Activated CD8-positive, alpha-beta memory T cell treated with anti-CD3 and anti-CD28 coated beads for 24 hours (primary cell): Measurements from ENCODE around the gene PCSK5.
"Not testable (repeated sequence)": the region's sequence is repeated elsewhere in the genome, so short reads cannot be mapped to it uniquely, and the experiment has no call there.

Experiments used
- DNase-seq: peaks from one replicate; pipeline ENCODE4 v3.0.0-alpha.2; 2020

The PCSK5 gene

GRCh38 chr9:75890472-75891276 is at the start of gene PCSK5:
PCSK5 (plus strand) TSS chr9:75890673; CDS start chr9:75891182, 509 bp downstream.
- DNase-seq = peak; percentile 90

DNA sequence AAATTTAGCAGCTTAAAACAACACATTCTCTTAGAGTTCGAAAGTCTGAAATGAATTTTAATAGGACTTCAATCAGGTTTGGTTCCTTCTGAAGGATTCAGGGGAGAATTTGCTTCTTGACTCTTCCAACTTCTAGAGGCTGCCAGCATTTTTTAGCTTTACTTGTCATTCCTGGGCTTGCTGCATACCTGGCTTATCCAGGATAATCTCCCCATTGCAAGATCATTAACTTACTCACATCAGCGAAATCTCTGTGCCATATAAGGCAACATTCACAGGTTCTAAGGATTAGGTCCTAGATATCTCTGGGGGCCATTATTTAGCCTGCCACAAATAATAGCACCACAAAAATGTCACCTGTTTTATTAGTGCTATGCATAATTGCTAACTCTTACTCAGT is 46.2 kb upstream of the PCSK5 start:
- no peak for DNase-seq

DNA sequence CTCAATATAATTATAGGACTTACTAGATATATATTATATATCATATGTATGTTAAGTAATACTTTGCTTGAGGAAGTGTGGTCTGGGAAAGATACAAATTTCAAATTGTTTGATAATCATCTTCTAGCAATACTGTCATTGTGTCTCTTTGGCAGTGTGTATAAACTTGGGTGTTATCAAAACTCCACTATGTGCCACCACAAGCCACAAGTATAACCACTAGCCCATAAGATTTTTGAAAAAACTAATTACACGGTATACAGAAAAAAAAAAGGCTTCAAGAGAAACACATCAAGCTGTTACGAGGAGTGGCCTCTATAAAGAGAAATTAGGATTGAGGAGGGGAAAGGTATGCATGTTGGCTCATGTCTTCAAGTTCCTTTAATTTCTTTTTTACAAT is 44.7 kb upstream of the PCSK5 start:
- no peak for DNase-seq

DNA sequence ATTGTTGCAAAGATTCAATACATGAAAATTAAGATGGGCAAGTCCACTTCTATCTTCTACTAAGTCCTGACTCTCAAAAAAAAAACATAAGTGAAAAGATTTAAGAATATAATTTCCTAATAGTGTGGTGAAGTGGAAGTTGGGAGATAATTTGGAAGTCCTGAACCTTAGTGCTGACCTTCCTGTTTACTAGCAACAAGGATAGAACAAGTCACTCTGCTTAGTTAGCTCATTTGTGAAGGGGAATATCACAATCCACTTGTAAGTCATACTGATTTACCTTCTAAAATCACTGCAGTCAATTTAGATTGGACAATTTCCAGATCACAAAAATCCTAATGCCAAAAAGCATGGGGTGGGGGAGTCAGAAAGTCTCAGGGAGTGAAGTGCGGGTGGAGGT is 43.4 kb upstream of the PCSK5 start:
- DNase-seq = no peak

- DNase-seq = no peak
Observed at GRCh38 chr9:75850459-75851200, 39.8 kb upstream of the PCSK5 start.

- DNase-seq = no peak
Observed at GRCh38 chr9:75851917-75852316, 38.6 kb upstream of the PCSK5 start.

DNA sequence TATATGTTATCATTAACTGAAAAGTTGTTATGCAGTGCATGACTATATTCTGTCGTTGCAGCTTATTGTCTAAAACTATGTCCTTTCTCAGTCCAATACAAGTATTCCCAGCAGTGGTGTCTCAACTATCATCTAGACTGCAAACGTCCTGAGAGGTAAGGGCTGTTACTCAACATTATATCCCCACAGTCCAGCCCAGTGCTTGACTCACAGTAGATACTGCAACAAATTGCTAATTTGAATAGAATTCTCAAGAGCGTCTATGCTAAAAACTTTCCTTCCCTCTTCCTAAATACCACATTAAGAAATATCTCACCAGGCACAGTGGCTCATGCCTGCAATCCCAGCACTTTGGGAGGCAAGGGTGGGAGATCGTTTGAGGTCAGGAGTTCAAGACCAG is 37.7 kb upstream of the PCSK5 start:
- DNase-seq = no peak

- DNase-seq = no peak
Observed at GRCh38 chr9:75855509-75855908, 35.0 kb upstream of the PCSK5 start.

- DNase-seq = no peak
Observed at GRCh38 chr9:75858497-75859092, 31.9 kb upstream of the PCSK5 start.

DNA sequence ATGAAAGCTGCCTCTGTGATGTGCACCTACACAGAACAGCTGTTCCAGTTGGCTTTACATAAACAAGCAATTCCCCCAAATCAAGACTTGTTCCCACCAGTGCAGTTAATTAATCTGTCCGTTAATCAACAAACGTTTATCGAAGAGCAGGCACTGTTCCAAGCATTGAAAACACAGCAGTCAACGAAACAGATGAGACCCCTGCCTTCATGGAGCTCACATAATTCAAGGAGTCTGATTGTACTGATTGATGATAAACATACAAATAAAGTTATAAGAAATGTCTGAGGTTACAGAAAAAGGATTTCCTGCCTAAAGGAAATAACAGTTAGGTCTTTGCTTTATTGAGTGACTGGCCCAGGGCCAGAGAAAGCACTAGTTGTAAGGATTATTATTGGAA is 26.2 kb upstream of the PCSK5 start:
- DNase-seq = no peak

GRCh38 chr9:75866273-75866871 is 24.1 kb upstream of the PCSK5 start:
- no peak for DNase-seq

GRCh38 chr9:75868526-75868925 is 21.9 kb upstream of the PCSK5 start:
- DNase-seq = not testable (repeated sequence)

DNA sequence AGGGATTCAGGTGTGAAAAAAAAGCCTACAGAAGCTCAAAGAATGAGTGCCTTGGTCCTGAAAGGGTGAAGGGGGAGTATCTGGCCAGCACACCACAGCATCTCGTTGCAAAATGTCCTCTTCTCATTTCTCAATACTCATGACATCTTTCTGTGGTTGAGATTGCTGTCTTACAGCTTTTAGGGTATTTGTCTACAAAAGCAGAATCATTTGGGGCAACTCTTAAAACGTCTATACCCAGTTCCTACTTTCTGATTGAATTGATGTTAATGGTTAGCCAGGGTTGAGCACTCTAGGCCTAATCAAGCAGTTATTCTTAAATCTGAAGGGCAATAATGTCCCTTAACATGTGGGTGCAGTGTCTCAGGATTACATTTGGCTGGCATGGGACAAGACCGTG is 21.2 kb upstream of the PCSK5 start:
- no peak for DNase-seq

- DNase-seq = no peak
Observed at GRCh38 chr9:75870450-75870849, 20.0 kb upstream of the PCSK5 start.

DNA sequence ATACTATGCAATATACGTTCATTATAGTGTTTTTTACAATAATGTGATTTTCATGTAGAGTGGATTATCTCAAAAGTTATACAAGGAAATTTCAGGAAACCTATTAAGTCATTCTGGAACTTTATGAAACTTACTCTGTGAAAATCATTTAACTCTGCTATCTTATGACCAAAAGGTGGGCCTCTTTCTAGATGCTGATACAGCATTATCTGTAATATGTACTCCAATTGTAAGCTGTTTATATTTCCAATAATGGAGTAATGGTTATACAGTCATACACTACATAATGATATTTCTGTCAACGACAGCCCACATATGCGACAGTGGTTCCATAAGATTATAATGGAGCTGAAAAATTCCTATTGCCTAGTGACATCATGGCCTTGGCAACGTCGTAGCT is 18.8 kb upstream of the PCSK5 start:
- no peak for DNase-seq

DNA sequence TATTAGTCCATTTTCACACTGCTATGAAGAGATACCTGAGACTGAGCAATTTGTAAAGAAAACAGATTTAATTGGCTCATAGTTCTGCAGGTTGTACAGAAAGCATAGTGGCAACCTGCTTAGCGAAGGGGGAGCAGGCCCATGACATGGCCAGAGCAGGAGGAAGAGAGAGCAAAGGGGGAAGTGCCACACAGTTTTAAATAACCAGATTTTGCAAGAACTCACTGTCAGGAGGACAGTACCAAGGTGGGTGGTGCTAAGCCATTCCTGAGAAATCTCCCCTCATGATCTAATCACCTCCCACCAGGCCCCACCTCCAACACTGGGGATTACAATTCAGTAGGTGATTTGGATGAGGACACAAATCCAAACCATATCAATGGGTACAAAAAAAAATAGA is 16.8 kb upstream of the PCSK5 start:
- DNase-seq = no peak

- DNase-seq = no peak
Observed at GRCh38 chr9:75876999-75877640, 13.4 kb upstream of the PCSK5 start.

- no peak for DNase-seq
Observed at GRCh38 chr9:75878488-75878860, 12.0 kb upstream of the PCSK5 start.

GRCh38 chr9:75880618-75881017 is 9.9 kb upstream of the PCSK5 start:
- no peak for DNase-seq

GRCh38 chr9:75881761-75882160 is 8.7 kb upstream of the PCSK5 start:
- DNase-seq = no peak

DNA sequence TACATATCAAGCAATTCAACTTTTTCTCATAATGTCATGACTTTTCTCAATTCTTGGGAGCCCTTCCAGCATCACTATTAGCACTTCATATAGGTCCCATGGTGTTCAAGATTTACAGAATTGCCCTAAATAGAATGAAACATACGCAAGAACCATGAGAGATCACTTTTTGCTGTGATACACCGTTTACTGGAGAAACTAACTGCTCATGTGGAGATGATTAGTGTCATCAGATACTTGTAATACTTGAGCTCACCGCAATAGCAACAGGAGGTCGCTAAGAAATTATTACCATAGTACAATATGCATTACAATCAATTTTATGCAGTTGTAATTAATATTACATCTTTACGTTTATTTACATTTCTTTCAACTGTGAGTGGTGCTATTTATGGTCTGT is 4.8 kb upstream of the PCSK5 start:
- no peak for DNase-seq

DNA sequence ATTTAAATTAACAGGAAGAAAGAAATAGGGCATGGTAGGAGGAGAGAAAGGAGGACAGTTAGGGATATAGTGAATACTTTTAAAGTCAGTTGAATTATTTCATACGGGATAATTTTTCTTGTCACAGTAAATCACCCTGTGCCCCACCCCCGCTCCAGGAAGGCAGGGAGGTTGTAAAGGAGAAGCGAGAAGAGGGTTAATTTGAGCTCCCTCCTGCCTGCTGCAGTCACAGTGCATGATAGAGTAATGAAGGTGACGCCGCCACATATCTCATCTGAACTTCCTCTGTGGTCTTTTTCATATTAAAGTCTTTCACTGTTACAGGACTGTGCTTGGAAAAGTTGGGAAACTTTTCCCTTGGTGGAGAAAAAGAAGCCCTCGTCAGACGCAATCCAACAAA is 896 bp upstream of the PCSK5 start:
- no peak for DNase-seq

DNA sequence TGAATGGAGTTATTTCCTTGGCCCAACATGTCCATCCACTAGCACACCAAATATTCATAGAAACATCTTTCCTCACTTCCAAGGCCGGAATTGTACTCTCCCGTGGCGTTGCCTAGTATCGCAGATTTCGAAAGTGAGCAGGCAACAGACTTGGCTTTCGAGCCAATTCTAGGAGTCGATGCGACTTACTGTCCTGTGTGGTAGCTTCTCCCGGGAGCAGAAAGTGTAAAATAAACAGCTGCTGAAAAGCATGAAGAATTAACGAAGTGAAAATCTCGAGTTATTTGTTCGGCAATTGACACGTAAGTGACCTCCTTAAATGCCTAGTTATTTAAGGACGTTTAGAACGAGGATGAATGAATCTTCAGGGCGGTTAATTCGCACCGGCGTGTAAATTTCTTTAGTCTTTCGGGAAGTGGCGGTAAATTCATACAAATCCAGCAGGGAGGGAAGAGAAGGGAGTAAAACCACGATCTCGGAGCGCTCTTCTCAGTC is 449 bp upstream of the PCSK5 start:
- DNase-seq = no peak
